Measurements from ENCODE around the gene DERL3. TPM values are rescaled to one million over a fixed set of nuclear protein-coding genes. Genes with fewer than 3 reads are reported as not detected.
A peak's percentile ranks its signal among the peaks of the same experiment; 100 is the strongest.

DERL3 gene
- total and polyA plus RNA-seq, 2 donors (not counting 1 experiment from before 2014, with no cell fraction given): 77.0 to 142 TPM

DNA sequence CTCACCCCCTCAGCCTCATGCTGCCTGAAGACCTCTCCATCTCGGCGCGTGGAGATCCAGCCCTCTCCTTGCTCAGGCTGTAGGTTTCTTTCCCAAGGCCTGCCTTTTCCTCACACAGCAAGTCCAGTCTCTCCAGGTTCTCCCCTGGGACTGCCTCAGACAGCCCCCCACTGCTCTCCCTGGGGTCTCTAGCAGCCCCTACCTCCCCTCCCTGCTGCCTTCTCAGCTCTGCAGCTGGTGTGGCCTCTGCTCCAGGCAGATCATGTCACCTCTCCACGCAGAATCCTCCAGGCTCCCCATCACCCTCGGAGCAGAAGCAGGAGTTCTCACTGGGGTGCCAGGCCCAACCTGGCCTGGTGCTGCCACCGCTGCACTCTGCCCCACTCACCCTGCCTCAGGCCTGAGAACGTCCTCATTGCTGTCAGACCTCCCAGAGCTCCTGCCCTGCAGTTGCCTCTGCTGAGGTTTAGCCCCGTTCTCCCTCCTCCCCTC is 36.9 kb downstream of the DERL3 start:
- peak overlapping the region; percentile 81 for H3K4me3 Mint-ChIP-seq
- whole genome bisulfite sequencing (ENCODE audit: insufficient coverage): 97% methylated on average over 8 of the region's 8 CpGs
- H3K4me1 ChIP-seq (ENCODE audit: control insufficient read depth in 2 of 2, insufficient read depth in 2 of 2, low read length in 2 of 2): peaks cover 77 to 89% of the 10 kb centered on the region in 2 donors
- no peaks in the 10 kb centered on the region for H3K27me3 ChIP-seq (replicated peaks in 1 of 4; ENCODE audit: control extremely low read depth in 1 of 4, control insufficient read depth in 3 of 4, insufficient read depth in 4 of 4, low read length in 3 of 4)
- peak overlapping the region; percentile 92 to 93 for H3K27ac ChIP-seq (ENCODE audit: low read length in 2 of 2)
- H3K36me3 ChIP-seq (replicated peaks in 1 of 2; ENCODE audit: control extremely low read depth in 1 of 2, control insufficient read depth in 1 of 2, extremely low read depth in 1 of 2, insufficient read depth in 2 of 2, low read length in 1 of 2): peaks cover 7 to 58% of the 10 kb centered on the region in 2 experiments
- TF ChIP-seq EZH2 (IDR thresholded peaks at IDR 0.05; ENCODE audit: borderline replicate concordance, insufficient read depth, low read depth, low read length, poor library complexity, severe bottlenecking) (no peak), CTCF (IDR thresholded peaks at IDR 0.05) (no peak)
- no peak overlapping the region for H3K4me3 ChIP-seq (ENCODE audit: control extremely low read depth in 1 of 5, extremely low read depth in 1 of 5, insufficient read depth in 1 of 5, low read depth in 2 of 5, low read length in 4 of 5)
- intact Hi-C loops (cut with micrococcal nuclease): loop anchor here (1.0 to 10.0 kb wide), 4 partner anchors 19 to 753 kb away; partner anchors contain the start of genes CHCHD10, DERL3, GUCD1 and SNRPD3
- no peaks in the 10 kb centered on the region for H4K20me1 ChIP-seq (ENCODE audit: control insufficient read depth, insufficient read depth, low read length, poor library complexity, severe bottlenecking)
- ChIA-PET CTCF (interaction anchor here (1.0 to 2.3 kb wide), 3 partner anchors 31 to 50 kb away, joined by 3 to 6 read pairs (median 5); no protein-coding TSS in a partner anchor), POLR2A (interaction anchor here (1.0 to 4.2 kb wide), 5 partner anchors 18 to 55 kb away, joined by 3 to 18 read pairs (median 11); partner anchors contain the start of genes DERL3 and SLC2A11)
- no peaks in the 10 kb centered on the region for H3K9me3 Mint-ChIP-seq (ENCODE audit: insufficient read depth)
- peaks cover 57% of the 10 kb centered on the region for H3K79me2 ChIP-seq (ENCODE audit: control insufficient read depth, insufficient read depth, low read length)
- H3K27me3 Mint-ChIP-seq: no peaks in the 10 kb centered on the region
- no peaks in the 10 kb centered on the region for H3K9me3 ChIP-seq (ENCODE audit: control extremely low read depth in 1 of 3, control insufficient read depth in 2 of 3, insufficient read depth in 1 of 3, low read length in 2 of 3)
- DNase-seq (no peak), ATAC-seq (ENCODE audit: low read depth) (no peak)
- peak overlapping the region; percentile 61 for H3K4me2 ChIP-seq (replicated peaks; ENCODE audit: low read depth, low read length, poor library complexity, severe bottlenecking)
- peaks cover 76% of the 10 kb centered on the region for H3K4me1 Mint-ChIP-seq
- peak overlapping the region; percentile 51 for H3K9ac ChIP-seq (ENCODE audit: low read length)
- peak overlapping the region; percentile 96 for H3K27ac Mint-ChIP-seq
- H2AFZ ChIP-seq (ENCODE audit: insufficient read depth, low read depth, low read length, poor library complexity, severe bottlenecking): no peak overlapping the region

GRCh38 chr22:23801238-23801821 is 37.5 kb downstream of the DERL3 start:
- Histone ChIP-seq H3K27me3 (replicated peaks in 1 of 4; ENCODE audit: control extremely low read depth in 1 of 4, control insufficient read depth in 3 of 4, insufficient read depth in 4 of 4, low read length in 3 of 4) (no peaks in the 10 kb centered on the region), H3K36me3 (replicated peaks in 1 of 2; ENCODE audit: control extremely low read depth in 1 of 2, control insufficient read depth in 1 of 2, extremely low read depth in 1 of 2, insufficient read depth in 2 of 2, low read length in 1 of 2) (peaks cover 7 to 60% of the 10 kb centered on the region in 2 experiments), H3K9ac (ENCODE audit: low read length) (peak overlapping the region; percentile 29), H3K4me2 (replicated peaks; ENCODE audit: low read depth, low read length, poor library complexity, severe bottlenecking) (peak overlapping the region; percentile 61), H2AFZ (ENCODE audit: insufficient read depth, low read depth, low read length, poor library complexity, severe bottlenecking) (peak overlapping the region; percentile 27), H3K9me3 (ENCODE audit: control extremely low read depth in 1 of 3, control insufficient read depth in 2 of 3, insufficient read depth in 1 of 3, low read length in 2 of 3) (no peaks in the 10 kb centered on the region), H3K4me3 (ENCODE audit: control extremely low read depth in 1 of 5, extremely low read depth in 1 of 5, insufficient read depth in 1 of 5, low read depth in 2 of 5, low read length in 4 of 5) (no peak overlapping the region), H3K79me2 (ENCODE audit: control insufficient read depth, insufficient read depth, low read length) (peaks cover 51% of the 10 kb centered on the region), H3K4me1 (ENCODE audit: control insufficient read depth in 2 of 2, insufficient read depth in 2 of 2, low read length in 2 of 2) (peaks cover 71 to 83% of the 10 kb centered on the region in 2 donors), H4K20me1 (ENCODE audit: control insufficient read depth, insufficient read depth, low read length, poor library complexity, severe bottlenecking) (no peaks in the 10 kb centered on the region), H3K27ac (ENCODE audit: low read length in 2 of 2) (peak overlapping the region; percentile 92 to 93)
- WGBS (ENCODE audit: insufficient coverage): 57% methylated on average over 9 of the region's 11 CpGs
- H3K27me3 Mint-ChIP-seq: no peaks in the 10 kb centered on the region
- peak; percentile 6 for ATAC-seq (ENCODE audit: low read depth)
- peak overlapping the region; percentile 81 for H3K4me3 Mint-ChIP-seq
- H3K27ac Mint-ChIP-seq: peak overlapping the region; percentile 96
- CTCF ChIA-PET: interaction anchor here (1.4 to 2.4 kb wide), 4 partner anchors 30 to 49 kb away, joined by 3 to 6 read pairs (median 6); partner anchors contain the start of gene DERL3
- H3K9me3 Mint-ChIP-seq (ENCODE audit: insufficient read depth): no peaks in the 10 kb centered on the region
- intact Hi-C loops (cut with micrococcal nuclease): loop anchor here (1.0 to 10.0 kb wide), 4 partner anchors 19 to 753 kb away; partner anchors contain the start of genes CHCHD10, DERL3, GUCD1 and SNRPD3
- DNase-seq: no peak
- POLR2A ChIA-PET: interaction anchor here (1.0 to 4.2 kb wide), 10 partner anchors 19 to 85 kb away, joined by 3 to 26 read pairs (median 6); partner anchors contain the start of genes DERL3, MMP11 and SLC2A11
- TF ChIP-seq CTCF (IDR thresholded peaks at IDR 0.05): no peak
- no peak for TF ChIP-seq EZH2 (IDR thresholded peaks at IDR 0.05; ENCODE audit: borderline replicate concordance, insufficient read depth, low read depth, low read length, poor library complexity, severe bottlenecking)
- peaks cover 77% of the 10 kb centered on the region for H3K4me1 Mint-ChIP-seq

All from B cell (primary cell).